ENCODE data around the gene TBC1D10B.

DNA sequence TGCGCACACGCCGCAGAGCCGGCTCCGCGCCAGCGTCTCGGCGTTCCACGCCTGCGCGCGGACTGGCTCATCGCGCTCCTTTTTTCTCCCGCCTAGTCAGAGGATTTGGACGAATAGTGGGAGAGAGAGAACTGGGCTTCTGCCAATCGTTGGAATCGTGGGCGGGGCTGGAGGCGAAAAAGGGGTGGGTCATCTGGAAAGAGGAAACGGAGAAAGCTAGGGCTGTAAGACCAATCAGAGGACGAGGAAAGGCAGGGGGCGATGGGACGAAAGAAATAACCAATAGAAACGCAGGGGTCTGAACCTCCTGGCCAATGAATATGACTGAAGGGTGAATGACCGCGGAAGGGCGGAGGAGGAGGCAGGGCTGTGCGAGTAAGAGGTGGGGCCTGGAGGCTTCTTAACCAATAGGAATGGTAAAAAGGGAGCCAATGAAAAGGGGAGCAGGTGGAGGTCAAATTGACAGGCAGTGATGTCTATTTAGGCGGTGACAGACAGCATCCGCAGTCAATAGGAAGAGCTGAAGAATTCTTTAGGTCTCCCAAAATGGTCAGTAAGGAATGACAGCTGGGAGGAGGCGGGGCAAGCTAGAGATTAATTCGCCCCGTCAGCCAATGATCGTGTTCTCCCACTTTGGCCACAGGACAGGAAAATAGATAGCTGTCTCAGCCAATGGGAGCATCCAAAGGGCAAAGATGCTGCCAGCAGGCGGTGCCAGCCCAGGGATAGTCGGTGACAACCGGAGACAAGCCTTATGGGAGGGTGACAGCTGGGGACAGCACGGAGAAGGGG lies at the start of gene TBC1D10B:
- TF ChIP-seq EZH2 (IDR thresholded peaks at IDR 0.05; ENCODE audit: borderline replicate concordance): no peak
- TF ChIP-seq EZH2phosphoT487 (IDR thresholded peaks at IDR 0.05; ENCODE audit: low read depth, severe bottlenecking, unreplicated experiment): no peak
- TF ChIP-seq CTCF (IDR thresholded peaks at IDR 0.05; ENCODE audit: poor library complexity): no peak

Data from hepatocyte (in vitro differentiated cells).